Occipital lobe (tissue), 2 donors: ENCODE measurements around the gene ALG12. TPM values are rescaled to one million over a fixed set of nuclear protein-coding genes. Genes with fewer than 3 reads are reported as not detected.

Source experiments
- small RNA-seq: library from RNA; depleted of rRNA; stranded (forward); fragments of <200 nt; gene quantifications from one replicate; pipeline ENCODE3, GENCODE V24; 2014
- total RNA-seq: library from RNA; depleted of rRNA; stranded (reverse); fragments of >200 nt; gene quantifications from one replicate; pipeline ENCODE4 v1.2.3, GENCODE V29; 2014

Gene ALG12
- total RNA-seq, 1 donor from 2014 or later, result 11.7 TPM

Small RNA genes within 50 kb of the gene (small RNA-seq; reads per million reads assigned to genes)
- gene MIR6821, result not detected

Other genes with a start within 250 kb of the ALG12 start
- gene BRD1, start 90.6 kb downstream of the ALG12 start, total RNA-seq, result 44.0 TPM
- 24.2 TPM for gene ZBED4, start 64.6 kb downstream of the ALG12 start, total RNA-seq
- gene CRELD2, start 196 bp upstream of the ALG12 start, total RNA-seq, result 17.5 TPM
- 13.1 TPM for gene PIM3, start 42.3 kb upstream of the ALG12 start, total RNA-seq
- gene IL17REL, start 94.3 kb upstream of the ALG12 start, total RNA-seq, result not detected
- gene TTLL8, start 139.9 kb upstream of the ALG12 start, total RNA-seq, result not detected
- gene MLC1, start 167.0 kb upstream of the ALG12 start, total RNA-seq, result 32.6 TPM
- 0.78 TPM for gene MOV10L1, start 171.6 kb upstream of the ALG12 start, total RNA-seq